Measurements from ENCODE around the gene SNX18. TPM values are rescaled to one million over a fixed set of nuclear protein-coding genes. Genes with fewer than 3 reads are reported as not detected.

The SNX18 gene
- total and polyA plus RNA-seq, 7 donors = 3.9 to 13.0 (median 9.1) TPM

- Histone ChIP-seq H3K4me1 (peaks cover 68% of the 10 kb centered on the region), H3K9me3 (no peaks in the 10 kb centered on the region), H3K27me3 (ENCODE audit: insufficient read depth in 3 of 3, low read length in 2 of 3) (no peaks in the 10 kb centered on the region), H3K4me3 (no peak overlapping the region), H3K27ac (no peak overlapping the region), H3K36me3 (ENCODE audit: insufficient read depth in 1 of 2, low read depth in 1 of 2) (no peaks in the 10 kb centered on the region)
- no peak for TF ChIP-seq CTCF (IDR thresholded peaks at IDR 0.05)
- WGBS, 3 donors = 79 to 83% (median 82%) methylated on average over 15 of the region's 15 CpGs
- ATAC-seq (no peak), DNase-seq (no peak)
- intact Hi-C loops (cut with DNase I) = no loop called here
Observed at GRCh38 chr5:54528633-54529209, 11.2 kb downstream of the SNX18 start.

DNA sequence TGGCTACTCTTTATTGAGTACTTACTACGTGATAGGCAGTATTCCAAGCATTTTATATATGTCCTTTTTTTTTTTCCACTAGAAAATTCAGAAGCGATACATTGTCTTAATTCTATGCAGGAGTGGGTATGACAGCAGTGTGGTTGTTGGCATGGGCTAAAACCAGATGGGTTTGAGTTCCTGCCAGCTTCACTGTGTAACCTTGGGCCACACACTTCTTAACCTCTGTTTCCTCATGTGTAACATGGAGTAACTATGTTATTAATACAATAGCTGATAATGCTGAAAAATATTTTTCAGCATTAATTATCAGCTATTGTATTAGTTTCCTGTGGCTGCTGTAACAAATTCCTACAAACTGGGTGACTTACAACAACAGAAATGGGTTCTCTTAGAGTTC, 12.0 kb downstream of the SNX18 start:
- no peak for TF ChIP-seq CTCF (IDR thresholded peaks at IDR 0.05)
- no peaks in the 10 kb centered on the region for H3K9me3 ChIP-seq
- DNase-seq = no peak
- H3K4me3 ChIP-seq = no peak overlapping the region
- intact Hi-C loops (cut with DNase I) = no loop called here
- WGBS, 3 donors = 86 to 87% (median 86%) methylated on average over 2 of the region's 2 CpGs
- no peaks in the 10 kb centered on the region for H3K27me3 ChIP-seq (ENCODE audit: insufficient read depth in 3 of 3, low read length in 2 of 3)
- H3K27ac ChIP-seq = no peak overlapping the region
- H3K4me1 ChIP-seq = peaks cover 68% of the 10 kb centered on the region
- ATAC-seq = no peak
- no peaks in the 10 kb centered on the region for H3K36me3 ChIP-seq (ENCODE audit: insufficient read depth in 1 of 2, low read depth in 1 of 2)

DNA sequence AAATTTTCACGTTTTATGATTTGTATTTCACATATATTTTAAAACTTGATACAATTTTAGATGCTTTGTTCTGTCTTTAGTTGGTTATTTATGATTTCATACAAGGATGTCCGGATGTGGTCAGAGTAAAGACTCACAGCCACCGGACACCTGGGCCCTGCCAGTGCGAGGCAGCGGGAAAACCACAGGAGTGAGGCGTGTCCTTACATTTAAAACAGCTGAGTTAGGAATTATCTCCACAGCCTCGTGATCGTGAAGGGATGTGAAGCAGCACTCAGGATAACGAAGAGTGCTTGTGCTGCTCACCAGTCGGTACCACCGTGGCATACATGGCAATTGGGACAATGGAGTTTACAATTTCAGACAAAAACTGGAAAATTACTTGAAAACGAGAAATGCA, 14.0 kb downstream of the SNX18 start:
- WGBS, 3 donors = 55 to 65% (median 62%) methylated on average over 12 of the region's 12 CpGs

GRCh38 chr5:54533541-54534190, 16.1 kb downstream of the SNX18 start:
- intact Hi-C loops (cut with DNase I) = no loop called here
- peak overlapping the region; percentile 70 for H3K27ac ChIP-seq
- TF ChIP-seq CTCF (IDR thresholded peaks at IDR 0.05) = no peak
- ATAC-seq = peak; percentile 40 to 70 (median 61)
- no peaks in the 10 kb centered on the region for H3K9me3 ChIP-seq
- H3K27me3 ChIP-seq (ENCODE audit: insufficient read depth in 3 of 3, low read length in 2 of 3) = no peaks in the 10 kb centered on the region
- H3K4me3 ChIP-seq = peak overlapping the region; percentile 27
- 28 to 34% (median 30%) methylated on average over 10 of the region's 10 CpGs for WGBS, 3 donors
- no peaks in the 10 kb centered on the region for H3K36me3 ChIP-seq (ENCODE audit: insufficient read depth in 1 of 2, low read depth in 1 of 2)
- H3K4me1 ChIP-seq = peaks cover 50% of the 10 kb centered on the region
- no peak for DNase-seq

More for the DNA sequence above, 14.0 kb downstream of the SNX18 start:
- Histone ChIP-seq H3K27ac (no peak overlapping the region), H3K4me1 (peaks cover 57% of the 10 kb centered on the region), H3K9me3 (no peaks in the 10 kb centered on the region), H3K36me3 (ENCODE audit: insufficient read depth in 1 of 2, low read depth in 1 of 2) (no peaks in the 10 kb centered on the region), H3K4me3 (no peak overlapping the region), H3K27me3 (ENCODE audit: insufficient read depth in 3 of 3, low read length in 2 of 3) (no peaks in the 10 kb centered on the region)
- no peak for TF ChIP-seq CTCF (IDR thresholded peaks at IDR 0.05)
- no peak for DNase-seq
- intact Hi-C loops (cut with DNase I) = no loop called here
- peak in 3 of 4 donors; percentile 29 to 54 (median 43) for ATAC-seq
